Fibroblast of mammary gland (primary cell): ENCODE results near the gene MTCH1.

Source experiments
- DNase-seq: peaks from one replicate; pipeline ENCODE4 v3.0.0-alpha.2; 2010; ENCODE audit warnings: low read depth
- H3K4me3 ChIP-seq: 2 replicates; pipeline ENCODE4 v1.5.1; 2011; ENCODE audit warnings: low read depth, mild to moderate bottlenecking, low read length, moderate library complexity; ENCODE audit not compliant: control insufficient read depth
- TF ChIP-seq, protein P1 (sequence below): conservative IDR thresholded peaks from 2 replicates; pipeline ENCODE4 v1.5.1; 2011; ENCODE audit warnings: low read depth, low read length, inconsistent platforms; ENCODE audit not compliant: control insufficient read depth, insufficient read depth

The MTCH1 gene

DNA sequence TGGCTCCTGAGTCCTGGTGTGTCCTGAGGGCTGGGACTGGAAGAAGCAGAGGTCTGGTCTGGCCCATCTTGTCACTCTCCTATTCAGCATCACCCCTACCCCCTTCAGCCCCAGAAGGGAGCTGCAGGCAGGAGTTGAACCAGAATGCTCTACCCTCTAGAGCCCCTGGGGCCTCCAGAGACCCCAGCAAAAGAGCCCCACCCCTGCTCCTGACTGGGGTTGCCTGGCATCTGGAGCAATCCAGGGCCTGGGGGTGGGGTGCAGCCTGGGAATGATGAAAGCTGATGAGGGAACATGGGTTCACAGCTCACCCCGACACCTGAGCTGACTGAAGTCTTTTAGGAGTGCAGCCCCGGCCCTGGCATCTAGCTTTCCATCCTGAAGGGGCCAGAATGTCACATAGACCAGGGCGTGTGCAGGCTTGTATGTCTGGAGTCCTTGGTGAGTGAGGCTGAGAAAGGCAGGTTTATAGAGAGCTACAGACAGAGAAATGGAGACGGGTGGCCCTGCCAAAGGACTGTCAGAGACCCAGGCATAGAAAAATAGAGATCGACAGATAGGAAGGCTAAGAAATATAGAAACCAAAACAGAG, 31.7 kb upstream of the MTCH1 start:
- no peak overlapping the region for H3K4me3 ChIP-seq
- no peak for DNase-seq
- TF ChIP-seq, protein P1, sequence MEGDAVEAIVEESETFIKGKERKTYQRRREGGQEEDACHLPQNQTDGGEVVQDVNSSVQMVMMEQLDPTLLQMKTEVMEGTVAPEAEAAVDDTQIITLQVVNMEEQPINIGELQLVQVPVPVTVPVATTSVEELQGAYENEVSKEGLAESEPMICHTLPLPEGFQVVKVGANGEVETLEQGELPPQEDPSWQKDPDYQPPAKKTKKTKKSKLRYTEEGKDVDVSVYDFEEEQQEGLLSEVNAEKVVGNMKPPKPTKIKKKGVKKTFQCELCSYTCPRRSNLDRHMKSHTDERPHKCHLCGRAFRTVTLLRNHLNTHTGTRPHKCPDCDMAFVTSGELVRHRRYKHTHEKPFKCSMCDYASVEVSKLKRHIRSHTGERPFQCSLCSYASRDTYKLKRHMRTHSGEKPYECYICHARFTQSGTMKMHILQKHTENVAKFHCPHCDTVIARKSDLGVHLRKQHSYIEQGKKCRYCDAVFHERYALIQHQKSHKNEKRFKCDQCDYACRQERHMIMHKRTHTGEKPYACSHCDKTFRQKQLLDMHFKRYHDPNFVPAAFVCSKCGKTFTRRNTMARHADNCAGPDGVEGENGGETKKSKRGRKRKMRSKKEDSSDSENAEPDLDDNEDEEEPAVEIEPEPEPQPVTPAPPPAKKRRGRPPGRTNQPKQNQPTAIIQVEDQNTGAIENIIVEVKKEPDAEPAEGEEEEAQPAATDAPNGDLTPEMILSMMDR: no peak

DNA sequence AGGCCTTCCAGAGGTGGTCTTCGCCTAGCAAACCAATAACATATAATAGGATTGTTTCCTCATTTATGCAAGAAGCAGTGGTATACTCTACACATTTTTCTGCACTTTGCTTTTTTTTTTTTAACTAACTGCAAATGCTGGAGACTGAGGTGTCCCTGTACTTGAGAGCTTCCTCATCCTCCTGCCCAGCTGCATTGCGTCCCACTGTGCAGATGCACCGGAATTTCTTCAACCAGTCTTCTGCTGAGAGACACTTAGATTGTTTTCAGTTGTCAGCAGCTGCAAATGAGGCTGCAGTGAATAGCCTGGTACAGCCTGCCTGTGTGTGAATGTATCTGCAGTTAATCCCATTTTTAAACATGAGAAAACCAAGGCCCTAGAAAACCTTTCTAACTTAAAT, 31.0 kb upstream of the MTCH1 start:
- DNase-seq: no peak
- H3K4me3 ChIP-seq: no peak overlapping the region
- TF ChIP-seq, protein P1: no peak

DNA sequence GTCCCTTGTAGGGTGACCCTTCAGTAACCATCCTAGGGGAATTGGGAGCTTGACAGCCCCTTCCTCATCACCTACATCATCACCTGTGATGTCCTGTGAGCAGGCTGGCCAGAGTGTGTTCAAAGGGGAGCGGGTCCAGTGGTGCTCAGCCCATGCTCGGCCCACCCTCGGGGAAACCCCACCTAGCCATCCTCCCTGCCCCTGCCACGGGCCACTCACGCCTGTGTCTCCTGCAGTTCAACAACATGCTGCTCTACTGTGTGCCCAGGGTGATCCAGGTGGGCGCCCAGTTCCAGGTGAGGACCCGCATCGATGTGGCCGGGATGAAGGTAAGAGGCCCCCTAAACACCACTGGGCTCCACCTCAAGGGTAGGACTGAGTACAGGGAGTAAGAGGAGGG, 29.5 kb upstream of the MTCH1 start:
- no peak overlapping the region for H3K4me3 ChIP-seq
- TF ChIP-seq, protein P1: no peak
- no peak for DNase-seq

DNA sequence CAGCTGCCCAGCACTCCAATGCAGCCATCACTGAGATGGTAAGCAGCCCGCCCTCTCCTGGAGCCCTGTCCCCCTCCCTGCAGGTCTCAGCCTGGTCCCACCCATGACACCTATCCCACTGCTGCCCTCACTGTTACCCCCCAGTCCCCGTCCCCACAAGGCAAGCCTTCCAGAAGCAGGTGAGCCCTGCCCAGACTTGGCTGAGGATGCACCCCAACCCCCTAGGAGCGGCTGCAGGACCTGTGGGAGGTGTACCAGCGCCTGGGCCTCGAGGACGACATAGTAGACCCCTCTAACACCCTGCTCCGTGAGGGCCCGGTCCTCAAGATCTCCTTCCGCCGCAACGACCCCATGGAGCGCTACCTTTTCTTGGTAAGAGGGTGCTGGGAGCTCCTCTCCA, 28.7 kb upstream of the MTCH1 start:
- no peak for DNase-seq
- TF ChIP-seq, protein P1: no peak
- H3K4me3 ChIP-seq: no peak overlapping the region

DNA sequence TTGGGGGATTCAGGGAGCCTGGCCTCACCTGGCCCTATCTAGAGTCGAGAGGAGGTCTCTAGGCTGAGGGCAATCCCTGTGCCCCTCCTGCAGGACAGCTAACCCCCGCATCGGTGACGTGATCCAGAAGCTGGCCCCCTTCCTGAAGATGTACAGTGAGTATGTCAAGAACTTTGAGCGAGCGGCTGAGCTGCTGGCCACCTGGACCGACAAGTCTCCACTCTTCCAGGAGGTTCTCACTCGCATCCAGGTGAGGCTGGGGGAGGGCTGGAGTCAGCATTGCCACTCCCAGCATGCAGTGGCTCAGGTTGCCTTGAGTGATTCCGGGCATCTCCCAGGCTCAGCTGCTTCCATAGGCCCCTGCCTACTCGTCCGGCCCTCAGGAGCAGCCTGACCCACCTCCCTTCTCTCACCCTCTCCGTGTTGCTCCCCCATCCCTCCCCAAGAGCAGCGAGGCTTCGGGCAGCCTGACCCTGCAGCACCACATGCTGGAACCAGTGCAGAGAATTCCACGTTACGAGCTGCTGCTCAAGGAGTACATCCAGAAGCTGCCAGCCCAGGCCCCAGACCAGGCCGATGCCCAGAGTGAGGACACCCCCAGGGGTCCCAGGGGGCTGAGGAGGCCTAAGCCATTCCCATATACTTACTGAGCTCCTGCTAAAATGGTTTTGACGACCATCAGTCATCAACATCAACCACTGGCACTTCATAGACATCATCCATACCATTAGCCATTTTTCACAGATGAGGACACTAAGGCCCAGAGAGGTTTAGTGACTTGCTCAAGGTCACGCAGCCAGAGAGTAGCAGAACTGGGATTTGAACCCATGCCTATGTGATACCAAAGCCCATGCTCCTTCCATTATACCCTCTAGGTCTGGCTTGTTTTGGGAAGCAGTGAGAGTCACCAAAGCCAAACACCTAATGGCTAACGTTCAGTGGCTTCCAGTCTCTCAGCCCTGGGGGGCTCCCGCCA, 27.8 kb upstream of the MTCH1 start:
- no peak overlapping the region for H3K4me3 ChIP-seq
- no peak for DNase-seq
- TF ChIP-seq, protein P1: no peak

DNA sequence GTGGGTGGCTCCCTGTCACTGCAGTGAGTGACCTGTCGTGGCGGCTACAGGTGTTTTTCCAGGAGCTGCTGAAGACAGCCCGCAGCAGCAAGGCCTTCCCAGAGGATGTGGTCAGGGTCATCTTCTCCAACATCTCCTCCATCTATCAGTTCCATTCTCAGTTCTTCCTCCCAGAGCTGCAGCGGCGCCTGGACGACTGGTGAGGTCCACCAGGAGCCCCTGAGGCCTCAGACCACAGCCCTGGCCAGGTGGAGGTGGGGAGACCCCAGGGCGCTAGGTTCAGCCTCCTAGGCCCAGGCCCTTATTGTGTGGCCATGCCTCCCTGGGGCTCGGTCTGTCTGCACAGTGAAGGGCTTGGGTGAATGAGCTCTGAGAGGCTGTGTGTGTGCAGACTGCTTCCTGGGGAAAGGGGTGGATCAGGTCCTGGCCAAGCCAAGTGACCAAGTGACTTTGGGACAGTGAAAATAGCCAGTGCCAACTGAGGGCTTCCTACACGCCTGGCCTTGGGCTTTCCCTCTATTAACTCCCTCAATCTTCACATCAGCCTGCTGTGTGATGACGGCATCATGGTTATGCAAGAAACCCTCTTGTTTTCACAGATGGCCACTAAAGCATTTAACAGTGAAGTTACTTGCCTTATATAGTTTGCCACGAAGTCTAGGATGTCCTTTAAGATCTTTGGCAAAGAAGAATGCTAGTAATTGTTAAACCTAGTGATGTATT, 25.8 kb upstream of the MTCH1 start:
- TF ChIP-seq, protein P1: no peak
- peak; percentile 71 for DNase-seq
- no peak overlapping the region for H3K4me3 ChIP-seq
